Suprapubic skin (tissue), 3 donors: Measurements from ENCODE around the gene BMP2.

Experiments used
- EP300 ChIP-seq: sonication (generic); formaldehyde crosslinking; IDR thresholded peaks from one replicate; pipeline ENCODE4 v1.6.1; 2017; ENCODE audit warnings: antibody characterized with exemption
- POLR2A ChIP-seq, 2 donors: fragments of 450-650 bp; IDR thresholded peaks; one replicate each; pipeline ENCODE4 v1.6.1; 2017; ENCODE audit warnings: antibody characterized with exemption in 2 of 2, mild to moderate bottlenecking in 2 of 2, moderate library complexity in 2 of 2
- TF ChIP-seq, protein P1 (sequence below), 2 donors: fragments of 200-600 bp in 1 of 2; fragments of 450-650 bp in 1 of 2; sonication (generic) in 1 of 2; IDR thresholded peaks; one replicate each; pipeline ENCODE4 v1.5.1; 2016 to 2019; ENCODE audit warnings: antibody characterized with exemption in 2 of 2, mild to moderate bottlenecking in 1 of 2, moderate library complexity in 1 of 2

DNA sequence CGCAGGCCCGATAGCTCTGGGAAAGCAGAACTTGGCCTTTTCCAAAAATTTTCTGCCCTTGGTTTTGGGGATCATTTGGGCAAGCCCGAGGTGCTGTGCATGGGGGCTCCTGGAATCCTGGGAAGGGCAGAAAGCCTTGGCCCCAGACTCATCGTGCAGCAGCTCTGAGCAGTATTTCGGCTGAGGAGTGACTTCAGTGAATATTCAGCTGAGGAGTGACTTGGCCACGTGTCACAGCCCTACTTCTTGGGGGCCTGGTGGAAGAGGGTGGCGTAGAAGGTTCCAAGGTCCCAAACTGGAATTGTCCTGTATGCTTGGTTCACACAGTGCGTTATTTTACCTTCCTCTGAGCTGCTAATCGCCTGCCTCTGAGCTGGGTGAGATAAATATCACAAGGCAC lies 1.1 kb upstream of the BMP2 start:
- TF ChIP-seq, protein P1, sequence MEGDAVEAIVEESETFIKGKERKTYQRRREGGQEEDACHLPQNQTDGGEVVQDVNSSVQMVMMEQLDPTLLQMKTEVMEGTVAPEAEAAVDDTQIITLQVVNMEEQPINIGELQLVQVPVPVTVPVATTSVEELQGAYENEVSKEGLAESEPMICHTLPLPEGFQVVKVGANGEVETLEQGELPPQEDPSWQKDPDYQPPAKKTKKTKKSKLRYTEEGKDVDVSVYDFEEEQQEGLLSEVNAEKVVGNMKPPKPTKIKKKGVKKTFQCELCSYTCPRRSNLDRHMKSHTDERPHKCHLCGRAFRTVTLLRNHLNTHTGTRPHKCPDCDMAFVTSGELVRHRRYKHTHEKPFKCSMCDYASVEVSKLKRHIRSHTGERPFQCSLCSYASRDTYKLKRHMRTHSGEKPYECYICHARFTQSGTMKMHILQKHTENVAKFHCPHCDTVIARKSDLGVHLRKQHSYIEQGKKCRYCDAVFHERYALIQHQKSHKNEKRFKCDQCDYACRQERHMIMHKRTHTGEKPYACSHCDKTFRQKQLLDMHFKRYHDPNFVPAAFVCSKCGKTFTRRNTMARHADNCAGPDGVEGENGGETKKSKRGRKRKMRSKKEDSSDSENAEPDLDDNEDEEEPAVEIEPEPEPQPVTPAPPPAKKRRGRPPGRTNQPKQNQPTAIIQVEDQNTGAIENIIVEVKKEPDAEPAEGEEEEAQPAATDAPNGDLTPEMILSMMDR (IDR thresholded peaks at IDR 0.05), result no peak
- TF ChIP-seq POLR2A (IDR thresholded peaks at IDR 0.05) (no peak), EP300 (no peak)
